ENCODE measurements around the gene KIRREL3. TPM values are rescaled to one million over a fixed set of nuclear protein-coding genes. Genes with fewer than 3 reads are reported as not detected.

The KIRREL3 gene
- total RNA-seq, 2 donors from 2014 or later, result 0.28 TPM; not detected in 1

GRCh38 chr11:126879516-126879915, 121.1 kb downstream of the KIRREL3 start:
- DNase-seq (ENCODE audit: low spot score), result no peak
- Histone ChIP-seq H3K27me3 (replicated peaks; ENCODE audit: insufficient read depth) (no peaks in the 10 kb centered on the region), H3K27ac (no peak overlapping the region), H3K36me3 (no peaks in the 10 kb centered on the region), H3K9me3 (no peaks in the 10 kb centered on the region), H3K4me3 (no peak overlapping the region), H3K4me1 (replicated peaks) (no peaks in the 10 kb centered on the region)
- TF ChIP-seq POLR2AphosphoS5 (IDR thresholded peaks at IDR 0.05) (no peak), POLR2A (IDR thresholded peaks at IDR 0.05) (no peak), CTCF (IDR thresholded peaks at IDR 0.05) (no peak)
- intact Hi-C loops (cut with DNase I), result no loop called here

GRCh38 chr11:126878913-126879482, 121.6 kb downstream of the KIRREL3 start:
- H3K4me3 ChIP-seq, result no peak overlapping the region
- H3K27ac ChIP-seq, result no peak overlapping the region
- no peaks in the 10 kb centered on the region for H3K4me1 ChIP-seq (replicated peaks)
- H3K27me3 ChIP-seq (replicated peaks; ENCODE audit: insufficient read depth), result no peaks in the 10 kb centered on the region
- no peaks in the 10 kb centered on the region for H3K9me3 ChIP-seq
- TF ChIP-seq POLR2A (IDR thresholded peaks at IDR 0.05) (no peak), POLR2AphosphoS5 (IDR thresholded peaks at IDR 0.05) (no peak), CTCF (IDR thresholded peaks at IDR 0.05) (no peak)
- no peaks in the 10 kb centered on the region for H3K36me3 ChIP-seq
- DNase-seq (ENCODE audit: low spot score), result no peak
- intact Hi-C loops (cut with DNase I), result no loop called here
- 56% methylated on average over 7 of the region's 7 CpGs for WGBS

- TF ChIP-seq CTCF (IDR thresholded peaks at IDR 0.05) (no peak), POLR2AphosphoS5 (IDR thresholded peaks at IDR 0.05) (no peak), POLR2A (IDR thresholded peaks at IDR 0.05) (no peak)
- H3K4me1 ChIP-seq (replicated peaks), result no peaks in the 10 kb centered on the region
- H3K27ac ChIP-seq, result no peak overlapping the region
- no peak for DNase-seq (ENCODE audit: low spot score)
- intact Hi-C loops (cut with DNase I), result no loop called here
- H3K27me3 ChIP-seq (replicated peaks; ENCODE audit: insufficient read depth), result no peaks in the 10 kb centered on the region
- H3K36me3 ChIP-seq, result no peaks in the 10 kb centered on the region
- no peaks in the 10 kb centered on the region for H3K9me3 ChIP-seq
- 62% methylated on average over 5 of the region's 5 CpGs for WGBS
- H3K4me3 ChIP-seq, result no peak overlapping the region
Measured at GRCh38 chr11:126874831-126875230, 125.7 kb downstream of the KIRREL3 start.

DNA sequence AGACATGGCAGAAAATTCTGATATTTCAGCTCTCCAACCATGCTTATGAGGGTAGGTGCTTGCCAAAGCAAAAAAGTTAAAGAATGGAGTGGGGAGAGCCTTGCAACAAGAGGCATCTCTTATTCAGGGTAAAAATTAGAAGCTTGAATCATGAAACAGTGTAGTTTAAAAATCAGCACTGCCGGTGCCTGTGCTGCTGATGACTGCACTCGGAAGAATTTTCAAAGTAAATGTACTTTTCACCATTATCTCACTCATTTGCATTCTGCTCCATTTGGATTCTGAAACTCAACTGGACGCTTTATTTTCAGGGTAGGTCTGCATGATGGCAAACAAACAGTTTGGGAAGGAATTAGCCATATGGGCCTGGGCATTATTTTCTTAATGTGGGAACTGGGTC, 126.3 kb downstream of the KIRREL3 start:
- WGBS, result 88% methylated on average over 3 of the region's 3 CpGs
- no peaks in the 10 kb centered on the region for H3K36me3 ChIP-seq
- H3K27ac ChIP-seq, result no peak overlapping the region
- DNase-seq (ENCODE audit: low spot score), result no peak
- no peaks in the 10 kb centered on the region for H3K9me3 ChIP-seq
- H3K4me3 ChIP-seq, result no peak overlapping the region
- H3K4me1 ChIP-seq (replicated peaks), result no peaks in the 10 kb centered on the region
- TF ChIP-seq CTCF (IDR thresholded peaks at IDR 0.05) (no peak), POLR2AphosphoS5 (IDR thresholded peaks at IDR 0.05) (no peak), POLR2A (IDR thresholded peaks at IDR 0.05) (no peak)
- intact Hi-C loops (cut with DNase I), result no loop called here
- no peaks in the 10 kb centered on the region for H3K27me3 ChIP-seq (replicated peaks; ENCODE audit: insufficient read depth)

DNA sequence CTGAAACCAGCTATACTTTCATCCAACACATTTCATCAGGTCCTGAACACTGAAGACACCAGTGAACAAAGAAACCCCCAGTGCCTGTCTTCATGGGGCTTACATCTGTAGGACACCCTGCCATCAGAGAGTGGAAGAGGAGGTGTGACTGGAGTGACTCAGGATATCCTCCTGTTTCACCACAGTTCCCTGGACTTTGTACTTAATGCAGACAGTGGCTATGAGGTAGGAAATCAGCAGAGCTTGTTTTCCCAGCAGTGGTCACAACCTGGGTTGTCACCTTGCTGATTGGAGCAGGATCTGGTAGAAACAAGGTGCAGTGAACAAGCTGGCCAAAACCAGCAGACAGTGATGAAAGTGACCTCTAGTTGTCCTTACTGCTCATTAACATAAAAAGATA, 128.8 kb downstream of the KIRREL3 start:
- Histone ChIP-seq H3K27me3 (replicated peaks; ENCODE audit: insufficient read depth) (no peaks in the 10 kb centered on the region), H3K4me1 (replicated peaks) (no peaks in the 10 kb centered on the region), H3K4me3 (no peak overlapping the region), H3K27ac (no peak overlapping the region), H3K36me3 (no peaks in the 10 kb centered on the region), H3K9me3 (no peaks in the 10 kb centered on the region)
- TF ChIP-seq POLR2AphosphoS5 (IDR thresholded peaks at IDR 0.05) (no peak), POLR2A (IDR thresholded peaks at IDR 0.05) (no peak), CTCF (IDR thresholded peaks at IDR 0.05) (no peak)
- DNase-seq (ENCODE audit: low spot score), result no peak
- intact Hi-C loops (cut with DNase I), result no loop called here

Measured in prostate gland (tissue), 2 donors.